HCT116 (cell line): ENCODE measurements around the gene ERCC4.

Source experiments
- CBX3 ChIP-seq: IDR thresholded peaks from 2 replicates; pipeline ENCODE4 v1.6.1; 2012; ENCODE audit warnings: low read depth
- EZH2 ChIP-seq: fragments of 200-600 bp; sonication (generic); IDR thresholded peaks from 2 replicates; pipeline ENCODE4 v1.6.1; 2017; ENCODE audit warnings: antibody characterized with exemption, mixed run types
- EZH2phosphoT487 ChIP-seq: fragments of 200-600 bp; IDR thresholded peaks from 2 replicates; pipeline ENCODE4 v1.6.1; 2018; ENCODE audit warnings: antibody characterized with exemption, borderline replicate concordance
- POLR2A ChIP-seq: IDR thresholded peaks from 2 replicates; pipeline ENCODE4 v1.7.0; 2011; ENCODE audit warnings: borderline replicate concordance; ENCODE audit not compliant: insufficient read depth, insufficient read length; ENCODE audit errors: extremely low read depth
- POLR2AphosphoS5 ChIP-seq: IDR thresholded peaks from 2 replicates; pipeline ENCODE4 v1.6.1; 2011; ENCODE audit warnings: mild to moderate bottlenecking, low read depth, low read length, moderate library complexity
- YY1 ChIP-seq: IDR thresholded peaks from 2 replicates; pipeline ENCODE4 v1.6.1; 2011; ENCODE audit warnings: low read length, low read depth, moderate library complexity, mild to moderate bottlenecking; ENCODE audit not compliant: insufficient replicate concordance; ENCODE audit errors: extremely low read depth
- ZFX ChIP-seq: fragments of 450-650 bp; IDR thresholded peaks from 2 replicates; pipeline ENCODE4 v1.6.1; 2017
- TF ChIP-seq, protein P1 (sequence below), 3 experiments: fragments of 200-600 bp in 1 of 3; sonication (generic) in 1 of 3; IDR thresholded peaks in 2 of 3; conservative IDR thresholded peaks in 1 of 3; 2 replicates each; pipeline ENCODE4 v1.5.1; 2012 to 2017; ENCODE audit warnings: low read depth in 2 of 3, low read length in 2 of 3, antibody characterized with exemption in 1 of 3, borderline replicate concordance in 1 of 3, control low read depth in 1 of 3, mild to moderate bottlenecking in 1 of 3, mixed read lengths in 1 of 3, mixed run types in 1 of 3, moderate library complexity in 1 of 3; ENCODE audit not compliant: insufficient read depth in 1 of 3
- TF ChIP-seq, protein P2 (sequence below): IDR thresholded peaks from 2 replicates; pipeline ENCODE4 v1.6.1; 2012
- TF ChIP-seq, protein P3 (sequence below): IDR thresholded peaks from 2 replicates; pipeline ENCODE4 v1.6.1; 2012; ENCODE audit warnings: low read depth

DNA sequence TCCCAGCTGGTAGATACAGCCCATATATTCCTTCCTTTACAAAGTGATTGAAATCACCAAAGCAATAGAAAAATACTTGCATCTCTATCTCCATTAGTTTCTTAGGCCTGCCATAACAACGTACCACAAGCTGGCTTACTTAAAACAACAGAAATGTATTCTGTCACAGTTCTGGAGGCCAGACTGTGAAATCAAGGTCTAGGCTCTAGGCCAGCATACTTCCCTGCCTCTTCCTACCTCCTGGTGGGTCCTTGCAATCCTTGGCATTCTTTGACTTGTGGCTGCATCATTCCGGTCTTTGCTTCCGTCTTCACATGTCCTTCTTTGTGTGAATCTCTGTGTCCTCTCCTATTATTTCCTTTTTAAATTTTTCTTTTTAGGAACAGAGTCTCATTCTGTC is 62.5 kb downstream of the ERCC4 start:
- TF ChIP-seq EZH2phosphoT487 (no peak), POLR2A (no peak), EZH2 (no peak), ZFX (no peak), CBX3 (no peak), POLR2AphosphoS5 (no peak), YY1 (no peak)
- TF ChIP-seq, protein P1, sequence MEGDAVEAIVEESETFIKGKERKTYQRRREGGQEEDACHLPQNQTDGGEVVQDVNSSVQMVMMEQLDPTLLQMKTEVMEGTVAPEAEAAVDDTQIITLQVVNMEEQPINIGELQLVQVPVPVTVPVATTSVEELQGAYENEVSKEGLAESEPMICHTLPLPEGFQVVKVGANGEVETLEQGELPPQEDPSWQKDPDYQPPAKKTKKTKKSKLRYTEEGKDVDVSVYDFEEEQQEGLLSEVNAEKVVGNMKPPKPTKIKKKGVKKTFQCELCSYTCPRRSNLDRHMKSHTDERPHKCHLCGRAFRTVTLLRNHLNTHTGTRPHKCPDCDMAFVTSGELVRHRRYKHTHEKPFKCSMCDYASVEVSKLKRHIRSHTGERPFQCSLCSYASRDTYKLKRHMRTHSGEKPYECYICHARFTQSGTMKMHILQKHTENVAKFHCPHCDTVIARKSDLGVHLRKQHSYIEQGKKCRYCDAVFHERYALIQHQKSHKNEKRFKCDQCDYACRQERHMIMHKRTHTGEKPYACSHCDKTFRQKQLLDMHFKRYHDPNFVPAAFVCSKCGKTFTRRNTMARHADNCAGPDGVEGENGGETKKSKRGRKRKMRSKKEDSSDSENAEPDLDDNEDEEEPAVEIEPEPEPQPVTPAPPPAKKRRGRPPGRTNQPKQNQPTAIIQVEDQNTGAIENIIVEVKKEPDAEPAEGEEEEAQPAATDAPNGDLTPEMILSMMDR (IDR thresholded peaks at IDR 0.05 in 2 of 3, conservative IDR thresholded peaks at IDR 0.05 in 1 of 3; ENCODE audit: borderline replicate concordance in 1 of 3, insufficient read depth in 1 of 3, low read depth in 2 of 3, low read length in 2 of 3), result no peak
- TF ChIP-seq, protein P2, sequence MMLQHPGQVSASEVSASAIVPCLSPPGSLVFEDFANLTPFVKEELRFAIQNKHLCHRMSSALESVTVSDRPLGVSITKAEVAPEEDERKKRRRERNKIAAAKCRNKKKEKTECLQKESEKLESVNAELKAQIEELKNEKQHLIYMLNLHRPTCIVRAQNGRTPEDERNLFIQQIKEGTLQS, result no peak
- TF ChIP-seq, protein P3, sequence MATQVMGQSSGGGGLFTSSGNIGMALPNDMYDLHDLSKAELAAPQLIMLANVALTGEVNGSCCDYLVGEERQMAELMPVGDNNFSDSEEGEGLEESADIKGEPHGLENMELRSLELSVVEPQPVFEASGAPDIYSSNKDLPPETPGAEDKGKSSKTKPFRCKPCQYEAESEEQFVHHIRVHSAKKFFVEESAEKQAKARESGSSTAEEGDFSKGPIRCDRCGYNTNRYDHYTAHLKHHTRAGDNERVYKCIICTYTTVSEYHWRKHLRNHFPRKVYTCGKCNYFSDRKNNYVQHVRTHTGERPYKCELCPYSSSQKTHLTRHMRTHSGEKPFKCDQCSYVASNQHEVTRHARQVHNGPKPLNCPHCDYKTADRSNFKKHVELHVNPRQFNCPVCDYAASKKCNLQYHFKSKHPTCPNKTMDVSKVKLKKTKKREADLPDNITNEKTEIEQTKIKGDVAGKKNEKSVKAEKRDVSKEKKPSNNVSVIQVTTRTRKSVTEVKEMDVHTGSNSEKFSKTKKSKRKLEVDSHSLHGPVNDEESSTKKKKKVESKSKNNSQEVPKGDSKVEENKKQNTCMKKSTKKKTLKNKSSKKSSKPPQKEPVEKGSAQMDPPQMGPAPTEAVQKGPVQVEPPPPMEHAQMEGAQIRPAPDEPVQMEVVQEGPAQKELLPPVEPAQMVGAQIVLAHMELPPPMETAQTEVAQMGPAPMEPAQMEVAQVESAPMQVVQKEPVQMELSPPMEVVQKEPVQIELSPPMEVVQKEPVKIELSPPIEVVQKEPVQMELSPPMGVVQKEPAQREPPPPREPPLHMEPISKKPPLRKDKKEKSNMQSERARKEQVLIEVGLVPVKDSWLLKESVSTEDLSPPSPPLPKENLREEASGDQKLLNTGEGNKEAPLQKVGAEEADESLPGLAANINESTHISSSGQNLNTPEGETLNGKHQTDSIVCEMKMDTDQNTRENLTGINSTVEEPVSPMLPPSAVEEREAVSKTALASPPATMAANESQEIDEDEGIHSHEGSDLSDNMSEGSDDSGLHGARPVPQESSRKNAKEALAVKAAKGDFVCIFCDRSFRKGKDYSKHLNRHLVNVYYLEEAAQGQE, result no peak
